HL-60 (cell line): ENCODE data around the gene LST1.

Source experiments
- POLR2AphosphoS5 ChIP-seq: IDR thresholded peaks from 2 replicates; pipeline ENCODE4 v1.6.1; 2012; ENCODE audit warnings: low read depth
- TF ChIP-seq, protein P1 (sequence below): IDR thresholded peaks from one replicate; pipeline ENCODE4 v1.5.1; 2011; ENCODE audit warnings: low read length, control low read depth, inconsistent platforms; ENCODE audit not compliant: insufficient read depth
- TF ChIP-seq, protein P2 (sequence below): IDR thresholded peaks from 2 replicates; pipeline ENCODE4 v1.6.1; 2012; ENCODE audit warnings: low read depth; ENCODE audit not compliant: insufficient replicate concordance

DNA sequence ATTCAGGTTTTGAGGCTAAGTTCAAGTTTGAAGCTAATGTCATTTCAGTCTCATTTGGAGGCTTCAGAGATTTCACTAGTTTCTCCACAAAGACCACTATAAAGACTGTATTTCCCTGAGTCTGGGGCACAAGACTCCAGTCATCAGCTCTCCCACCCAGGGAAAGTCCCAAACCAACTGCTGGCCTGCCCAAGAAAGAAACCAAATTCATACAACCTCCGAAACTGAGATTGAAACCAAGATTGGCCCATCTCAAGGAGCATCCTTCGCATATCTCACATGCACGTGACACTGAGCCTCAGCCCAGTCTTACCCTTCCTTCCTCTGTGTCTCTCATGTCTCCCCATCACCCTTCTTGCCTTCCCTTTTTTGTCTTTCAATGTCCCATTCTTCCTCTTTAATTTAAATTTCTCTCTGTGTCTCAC is 17.5 kb upstream of the LST1 start:
- no peak for TF ChIP-seq POLR2AphosphoS5
- TF ChIP-seq, protein P1, sequence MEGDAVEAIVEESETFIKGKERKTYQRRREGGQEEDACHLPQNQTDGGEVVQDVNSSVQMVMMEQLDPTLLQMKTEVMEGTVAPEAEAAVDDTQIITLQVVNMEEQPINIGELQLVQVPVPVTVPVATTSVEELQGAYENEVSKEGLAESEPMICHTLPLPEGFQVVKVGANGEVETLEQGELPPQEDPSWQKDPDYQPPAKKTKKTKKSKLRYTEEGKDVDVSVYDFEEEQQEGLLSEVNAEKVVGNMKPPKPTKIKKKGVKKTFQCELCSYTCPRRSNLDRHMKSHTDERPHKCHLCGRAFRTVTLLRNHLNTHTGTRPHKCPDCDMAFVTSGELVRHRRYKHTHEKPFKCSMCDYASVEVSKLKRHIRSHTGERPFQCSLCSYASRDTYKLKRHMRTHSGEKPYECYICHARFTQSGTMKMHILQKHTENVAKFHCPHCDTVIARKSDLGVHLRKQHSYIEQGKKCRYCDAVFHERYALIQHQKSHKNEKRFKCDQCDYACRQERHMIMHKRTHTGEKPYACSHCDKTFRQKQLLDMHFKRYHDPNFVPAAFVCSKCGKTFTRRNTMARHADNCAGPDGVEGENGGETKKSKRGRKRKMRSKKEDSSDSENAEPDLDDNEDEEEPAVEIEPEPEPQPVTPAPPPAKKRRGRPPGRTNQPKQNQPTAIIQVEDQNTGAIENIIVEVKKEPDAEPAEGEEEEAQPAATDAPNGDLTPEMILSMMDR: no peak
- TF ChIP-seq, protein P2, sequence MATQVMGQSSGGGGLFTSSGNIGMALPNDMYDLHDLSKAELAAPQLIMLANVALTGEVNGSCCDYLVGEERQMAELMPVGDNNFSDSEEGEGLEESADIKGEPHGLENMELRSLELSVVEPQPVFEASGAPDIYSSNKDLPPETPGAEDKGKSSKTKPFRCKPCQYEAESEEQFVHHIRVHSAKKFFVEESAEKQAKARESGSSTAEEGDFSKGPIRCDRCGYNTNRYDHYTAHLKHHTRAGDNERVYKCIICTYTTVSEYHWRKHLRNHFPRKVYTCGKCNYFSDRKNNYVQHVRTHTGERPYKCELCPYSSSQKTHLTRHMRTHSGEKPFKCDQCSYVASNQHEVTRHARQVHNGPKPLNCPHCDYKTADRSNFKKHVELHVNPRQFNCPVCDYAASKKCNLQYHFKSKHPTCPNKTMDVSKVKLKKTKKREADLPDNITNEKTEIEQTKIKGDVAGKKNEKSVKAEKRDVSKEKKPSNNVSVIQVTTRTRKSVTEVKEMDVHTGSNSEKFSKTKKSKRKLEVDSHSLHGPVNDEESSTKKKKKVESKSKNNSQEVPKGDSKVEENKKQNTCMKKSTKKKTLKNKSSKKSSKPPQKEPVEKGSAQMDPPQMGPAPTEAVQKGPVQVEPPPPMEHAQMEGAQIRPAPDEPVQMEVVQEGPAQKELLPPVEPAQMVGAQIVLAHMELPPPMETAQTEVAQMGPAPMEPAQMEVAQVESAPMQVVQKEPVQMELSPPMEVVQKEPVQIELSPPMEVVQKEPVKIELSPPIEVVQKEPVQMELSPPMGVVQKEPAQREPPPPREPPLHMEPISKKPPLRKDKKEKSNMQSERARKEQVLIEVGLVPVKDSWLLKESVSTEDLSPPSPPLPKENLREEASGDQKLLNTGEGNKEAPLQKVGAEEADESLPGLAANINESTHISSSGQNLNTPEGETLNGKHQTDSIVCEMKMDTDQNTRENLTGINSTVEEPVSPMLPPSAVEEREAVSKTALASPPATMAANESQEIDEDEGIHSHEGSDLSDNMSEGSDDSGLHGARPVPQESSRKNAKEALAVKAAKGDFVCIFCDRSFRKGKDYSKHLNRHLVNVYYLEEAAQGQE: no peak
